CD14-positive monocyte (primary cell): ENCODE results near the gene DPYD. TPM values are rescaled to one million over a fixed set of nuclear protein-coding genes. Genes with fewer than 3 reads are reported as not detected.
A peak's percentile ranks its signal among the peaks of the same experiment; 100 is the strongest.

Experiments used
- DNase-seq, 3 donors: peaks; one replicate each; pipeline ENCODE4 v3.0.0-alpha.2; 2011 to 2022
- H2AFZ ChIP-seq: 2 replicates; pipeline ENCODE4 v1.6.0; 2012; ENCODE audit warnings: mild to moderate bottlenecking, low read depth, low read length, inconsistent platforms; ENCODE audit not compliant: insufficient read depth, poor library complexity, severe bottlenecking
- H3K27ac ChIP-seq, 2 donors: 1 replicate in 1 of 2; 2 replicates in 1 of 2; pipeline ENCODE4 v1.5.1; 2012 to 2013; ENCODE audit warnings: low read length in 2 of 2, control low read depth in 1 of 2, inconsistent platforms in 1 of 2, low read depth in 1 of 2, mild to moderate bottlenecking in 1 of 2
- H3K27me3 ChIP-seq, 2 donors: one replicate each; pipeline versions ENCODE4 v1.6.0 to v1.6.1; 2011 to 2013; ENCODE audit warnings: low read length in 2 of 2; ENCODE audit not compliant: control insufficient read depth in 2 of 2, insufficient read depth in 2 of 2
- H3K36me3 ChIP-seq, 2 donors: replicated peaks in 1 of 2; 1 replicate in 1 of 2; 2 replicates in 1 of 2; pipeline versions ENCODE4 v1.5.1 to v1.6.1; 2012 to 2013; ENCODE audit warnings: low read length in 2 of 2, control low read depth in 1 of 2, inconsistent platforms in 1 of 2, mild to moderate bottlenecking in 1 of 2; ENCODE audit not compliant: insufficient read depth in 2 of 2, control insufficient read depth in 1 of 2
- H3K4me1 ChIP-seq, 2 donors: 1 replicate in 1 of 2; 2 replicates in 1 of 2; pipeline versions ENCODE4 v1.5.1 to v1.6.1; 2012 to 2013; ENCODE audit warnings: low read length in 2 of 2, control low read depth in 1 of 2, inconsistent platforms in 1 of 2, mild to moderate bottlenecking in 1 of 2, moderate library complexity in 1 of 2; ENCODE audit not compliant: insufficient read depth in 2 of 2, control insufficient read depth in 1 of 2
- H3K4me2 ChIP-seq: replicated peaks from 2 replicates; pipeline ENCODE3; 2012; ENCODE audit warnings: low read length, moderate library complexity, mild to moderate bottlenecking; ENCODE audit not compliant: poor library complexity, severe bottlenecking; ENCODE audit errors: extremely low read depth
- H3K4me3 ChIP-seq, 3 experiments: fragments of 200-600 bp in 1 of 3; sonication (generic) in 1 of 3; replicated peaks in 1 of 3; 1 replicate in 2 of 3; 2 replicates in 1 of 3; pipeline ENCODE4 v1.5.1; 2011 to 2013; ENCODE audit warnings: low read length in 3 of 3, mild to moderate bottlenecking in 3 of 3, control low read depth in 2 of 3, low read depth in 2 of 3, inconsistent platforms in 1 of 3, moderate library complexity in 1 of 3
- H3K79me2 ChIP-seq: 2 replicates; pipeline ENCODE4 v1.6.0; 2012; ENCODE audit warnings: mild to moderate bottlenecking, control low read depth, inconsistent platforms, low read length, moderate library complexity; ENCODE audit not compliant: insufficient read depth
- H3K9ac ChIP-seq: 2 replicates; pipeline ENCODE4 v1.6.0; 2017; ENCODE audit warnings: low read length, mild to moderate bottlenecking; ENCODE audit not compliant: insufficient read depth, poor library complexity, severe bottlenecking
- H3K9me3 ChIP-seq, 2 donors: replicated peaks in 1 of 2; 1 replicate in 1 of 2; 2 replicates in 1 of 2; pipeline versions ENCODE4 v1.5.1 to v1.6.1; 2012 to 2013; ENCODE audit warnings: low read length in 2 of 2, control low read depth in 1 of 2; ENCODE audit not compliant: control insufficient read depth in 1 of 2, insufficient read depth in 1 of 2
- H4K20me1 ChIP-seq: 2 replicates; pipeline ENCODE4 v1.6.0; 2012; ENCODE audit warnings: mild to moderate bottlenecking, low read length, control low read depth, moderate library complexity; ENCODE audit not compliant: insufficient read depth
- H3K27ac Mint-ChIP-seq, 7 donors: one replicate each; pipeline ENCODE4 v1.8.0; 2020; ENCODE audit warnings: mild to moderate bottlenecking in 7 of 7, mixed read lengths in 7 of 7, moderate library complexity in 6 of 7, inconsistent platforms in 2 of 7
- H3K27me3 Mint-ChIP-seq, 3 donors: one replicate each; pipeline ENCODE4 v1.8.0; 2021 to 2022; ENCODE audit warnings: low read depth in 3 of 3, mild to moderate bottlenecking in 3 of 3, mixed read lengths in 3 of 3, moderate library complexity in 3 of 3, inconsistent platforms in 1 of 3
- H3K36me3 Mint-ChIP-seq, 2 donors: one replicate each; pipeline ENCODE4 v1.8.0; 2020; ENCODE audit warnings: mixed read lengths in 2 of 2, inconsistent platforms in 1 of 2, mild to moderate bottlenecking in 1 of 2
- H3K4me1 Mint-ChIP-seq: one replicate; pipeline ENCODE4 v1.8.0; 2020; ENCODE audit warnings: mild to moderate bottlenecking, mixed read lengths
- H3K4me3 Mint-ChIP-seq, 2 donors: one replicate each; pipeline ENCODE4 v1.8.0; 2020; ENCODE audit warnings: mild to moderate bottlenecking in 2 of 2, mixed read lengths in 2 of 2, moderate library complexity in 1 of 2
- H3K9me3 Mint-ChIP-seq, 7 donors: one replicate each; pipeline ENCODE4 v1.8.0; 2020 to 2022; ENCODE audit warnings: mixed read lengths in 7 of 7, mild to moderate bottlenecking in 6 of 7, moderate library complexity in 6 of 7, inconsistent platforms in 2 of 7
- WGBS: methylation state at CpG from one replicate; pipeline ENCODE4 v1.1.5; 2013; ENCODE audit warnings: missing lambda C conversion rate; ENCODE audit not compliant: insufficient coverage; 5-methylcytosine and 5-hydroxymethylcytosine counted together
- intact Hi-C, 2 donors: fragments of 100-400 bp; cut with micrococcal nuclease; formaldehyde crosslinking; loops; one replicate each; pipeline versions ENCODE4 v1.15.0 to v1.15.1; 2023
- polyA plus RNA-seq, 3 donors: library from polyadenylated mRNA; depleted of rRNA in 1 of 3; unstranded in 2 of 3; stranded (reverse) in 1 of 3; fragments of 300-500 nt in 2 of 3; fragments of >200 nt in 1 of 3; fragmentation: Illumina TruSeq in 2 of 3; gene quantifications; 1 replicate in 2 of 3; 2 replicates in 1 of 3; pipeline ENCODE4 v1.2.3, GENCODE V29; 2012 to 2021
- TF ChIP-seq, protein P1 (sequence below): fragments of 200-600 bp; IDR thresholded peaks from one replicate; pipeline ENCODE4 v1.8.0; 2022; ENCODE audit warnings: antibody characterized with exemption, mild to moderate bottlenecking

The DPYD gene
- polyA plus RNA-seq, 3 donors = 87.6 to 171 (median 144) TPM

GRCh38 chr1:97338347-97338746, 582.5 kb downstream of the DPYD start:
- no peaks in the 10 kb centered on the region for H3K9me3 ChIP-seq
- intact Hi-C loops = no loop called here
- WGBS = 96% methylated on average over 3 of the region's 4 CpGs
- no peak overlapping the region for H3K4me3 ChIP-seq
- Mint-ChIP-seq H3K27me3 (no peaks in the 10 kb centered on the region), H3K27ac (peak overlapping the region in 1 of 7 donors; percentile 31), H3K4me1 (no peaks in the 10 kb centered on the region), H3K9me3 (peaks cover 0 to 3% (median 0%) of the 10 kb centered on the region in 7 donors), H3K4me3 (no peak overlapping the region), H3K36me3 (peaks cover 35 to 45% of the 10 kb centered on the region in 2 donors)
- H3K36me3 ChIP-seq = peaks cover 10 to 43% of the 10 kb centered on the region in 2 donors
- H3K27me3 ChIP-seq = no peaks in the 10 kb centered on the region
- H3K9ac ChIP-seq = no peak overlapping the region
- no peak for DNase-seq
- H3K27ac ChIP-seq = no peak overlapping the region
- TF ChIP-seq, protein P1, sequence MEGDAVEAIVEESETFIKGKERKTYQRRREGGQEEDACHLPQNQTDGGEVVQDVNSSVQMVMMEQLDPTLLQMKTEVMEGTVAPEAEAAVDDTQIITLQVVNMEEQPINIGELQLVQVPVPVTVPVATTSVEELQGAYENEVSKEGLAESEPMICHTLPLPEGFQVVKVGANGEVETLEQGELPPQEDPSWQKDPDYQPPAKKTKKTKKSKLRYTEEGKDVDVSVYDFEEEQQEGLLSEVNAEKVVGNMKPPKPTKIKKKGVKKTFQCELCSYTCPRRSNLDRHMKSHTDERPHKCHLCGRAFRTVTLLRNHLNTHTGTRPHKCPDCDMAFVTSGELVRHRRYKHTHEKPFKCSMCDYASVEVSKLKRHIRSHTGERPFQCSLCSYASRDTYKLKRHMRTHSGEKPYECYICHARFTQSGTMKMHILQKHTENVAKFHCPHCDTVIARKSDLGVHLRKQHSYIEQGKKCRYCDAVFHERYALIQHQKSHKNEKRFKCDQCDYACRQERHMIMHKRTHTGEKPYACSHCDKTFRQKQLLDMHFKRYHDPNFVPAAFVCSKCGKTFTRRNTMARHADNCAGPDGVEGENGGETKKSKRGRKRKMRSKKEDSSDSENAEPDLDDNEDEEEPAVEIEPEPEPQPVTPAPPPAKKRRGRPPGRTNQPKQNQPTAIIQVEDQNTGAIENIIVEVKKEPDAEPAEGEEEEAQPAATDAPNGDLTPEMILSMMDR = no peak
- no peak overlapping the region for H3K4me2 ChIP-seq
- no peak overlapping the region for H2AFZ ChIP-seq
- H4K20me1 ChIP-seq = peaks cover 28% of the 10 kb centered on the region
- H3K4me1 ChIP-seq = no peaks in the 10 kb centered on the region
- no peaks in the 10 kb centered on the region for H3K79me2 ChIP-seq

DNA sequence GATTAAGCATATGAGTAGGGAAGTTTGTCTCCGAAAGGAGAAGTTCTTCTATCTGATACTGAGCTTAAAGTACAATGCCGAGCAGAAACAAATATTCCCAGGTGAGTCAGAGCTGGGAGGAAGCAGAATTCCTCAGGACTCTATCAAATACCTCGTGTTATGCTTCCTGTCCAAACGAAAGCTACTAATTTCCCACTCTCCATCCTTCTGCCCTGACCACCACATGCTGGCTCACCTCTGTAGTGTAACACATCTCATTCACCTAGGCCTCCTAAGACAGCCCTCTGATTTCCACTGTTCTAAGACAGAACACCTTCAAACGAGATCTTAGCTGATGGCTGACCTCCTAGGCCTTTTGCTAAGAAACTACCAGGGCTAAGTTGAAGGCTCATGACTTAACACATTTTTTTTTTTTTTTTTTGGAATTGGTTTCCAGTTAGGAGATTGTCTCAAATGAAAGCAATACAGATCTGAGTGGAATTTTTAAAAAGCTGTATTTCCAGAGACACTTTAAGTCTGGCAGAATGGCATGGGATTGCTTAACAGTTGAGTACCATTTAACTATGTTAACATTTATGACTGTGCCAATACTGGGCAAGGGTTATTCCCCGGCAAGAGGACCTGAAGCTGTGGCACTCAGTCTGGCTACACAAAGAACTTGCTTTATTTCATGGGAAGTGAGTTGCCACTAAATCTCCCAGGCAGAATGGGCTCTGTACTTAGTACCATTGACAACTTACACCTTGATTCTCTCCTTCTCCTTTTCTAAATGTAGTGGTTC, 583.4 kb downstream of the DPYD start:
- H3K4me2 ChIP-seq = no peak overlapping the region
- H2AFZ ChIP-seq = no peak overlapping the region
- H3K36me3 Mint-ChIP-seq = peaks cover 29 to 39% of the 10 kb centered on the region in 2 donors
- no peaks in the 10 kb centered on the region for H3K4me1 Mint-ChIP-seq
- no peak overlapping the region for H3K4me3 Mint-ChIP-seq
- no peak for DNase-seq
- H3K27ac Mint-ChIP-seq = peak overlapping the region in 1 of 7 donors; percentile 4
- H3K27ac ChIP-seq = no peak overlapping the region
- no peak overlapping the region for H3K4me3 ChIP-seq
- peaks cover 5 to 36% of the 10 kb centered on the region in 2 donors for H3K36me3 ChIP-seq
- H3K27me3 ChIP-seq = no peaks in the 10 kb centered on the region
- no peaks in the 10 kb centered on the region for H3K9me3 ChIP-seq
- no peak overlapping the region for H3K9ac ChIP-seq
- H3K9me3 Mint-ChIP-seq = peaks cover 0 to 3% (median 0%) of the 10 kb centered on the region in 7 donors
- H4K20me1 ChIP-seq = peaks cover 28% of the 10 kb centered on the region
- TF ChIP-seq, protein P1 = no peak
- no peaks in the 10 kb centered on the region for H3K27me3 Mint-ChIP-seq
- no peaks in the 10 kb centered on the region for H3K4me1 ChIP-seq
- intact Hi-C loops = no loop called here
- no peaks in the 10 kb centered on the region for H3K79me2 ChIP-seq
- WGBS = 72% methylated on average over 3 of the region's 6 CpGs
